ENCODE data around the gene KCNAB1. TPM values are rescaled to one million over a fixed set of nuclear protein-coding genes. Genes with fewer than 3 reads are reported as not detected.

KCNAB1 gene
- total RNA-seq, 1 donor from 2014 or later: 0.79 TPM

DNA sequence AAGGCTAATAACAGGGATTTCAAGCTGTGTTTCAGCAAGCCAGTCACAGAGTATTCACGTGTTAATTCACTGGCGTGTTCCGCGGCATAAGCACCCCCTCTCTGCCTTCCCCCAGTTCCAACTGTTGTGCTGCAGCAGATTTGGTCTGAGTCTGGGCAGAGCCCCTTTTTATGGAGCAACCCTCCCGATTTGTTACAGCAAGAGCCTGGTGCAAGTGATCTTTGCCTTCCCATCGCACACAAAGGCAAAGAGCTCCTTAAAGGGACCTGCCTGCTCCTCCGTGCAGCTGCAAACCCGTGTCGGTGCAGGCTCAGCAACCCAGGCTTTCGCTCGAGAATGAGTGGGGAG, 170.5 kb downstream of the KCNAB1 start:
- Mint-ChIP-seq H3K9me3 (no peaks in the 10 kb centered on the region), H3K36me3 (ENCODE audit: low read depth) (no peaks in the 10 kb centered on the region), H3K4me1 (peaks cover 9% of the 10 kb centered on the region), H3K27me3 (ENCODE audit: low read depth) (peaks cover 79% of the 10 kb centered on the region), H3K4me3 (peak overlapping the region; percentile 79), H3K27ac (ENCODE audit: unreplicated experiment) (no peak overlapping the region)
- no peak for DNase-seq (ENCODE audit: low read depth, low spot score)
- TF ChIP-seq, protein P1, sequence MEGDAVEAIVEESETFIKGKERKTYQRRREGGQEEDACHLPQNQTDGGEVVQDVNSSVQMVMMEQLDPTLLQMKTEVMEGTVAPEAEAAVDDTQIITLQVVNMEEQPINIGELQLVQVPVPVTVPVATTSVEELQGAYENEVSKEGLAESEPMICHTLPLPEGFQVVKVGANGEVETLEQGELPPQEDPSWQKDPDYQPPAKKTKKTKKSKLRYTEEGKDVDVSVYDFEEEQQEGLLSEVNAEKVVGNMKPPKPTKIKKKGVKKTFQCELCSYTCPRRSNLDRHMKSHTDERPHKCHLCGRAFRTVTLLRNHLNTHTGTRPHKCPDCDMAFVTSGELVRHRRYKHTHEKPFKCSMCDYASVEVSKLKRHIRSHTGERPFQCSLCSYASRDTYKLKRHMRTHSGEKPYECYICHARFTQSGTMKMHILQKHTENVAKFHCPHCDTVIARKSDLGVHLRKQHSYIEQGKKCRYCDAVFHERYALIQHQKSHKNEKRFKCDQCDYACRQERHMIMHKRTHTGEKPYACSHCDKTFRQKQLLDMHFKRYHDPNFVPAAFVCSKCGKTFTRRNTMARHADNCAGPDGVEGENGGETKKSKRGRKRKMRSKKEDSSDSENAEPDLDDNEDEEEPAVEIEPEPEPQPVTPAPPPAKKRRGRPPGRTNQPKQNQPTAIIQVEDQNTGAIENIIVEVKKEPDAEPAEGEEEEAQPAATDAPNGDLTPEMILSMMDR (conservative IDR thresholded peaks at IDR 0.05): no peak

DNA sequence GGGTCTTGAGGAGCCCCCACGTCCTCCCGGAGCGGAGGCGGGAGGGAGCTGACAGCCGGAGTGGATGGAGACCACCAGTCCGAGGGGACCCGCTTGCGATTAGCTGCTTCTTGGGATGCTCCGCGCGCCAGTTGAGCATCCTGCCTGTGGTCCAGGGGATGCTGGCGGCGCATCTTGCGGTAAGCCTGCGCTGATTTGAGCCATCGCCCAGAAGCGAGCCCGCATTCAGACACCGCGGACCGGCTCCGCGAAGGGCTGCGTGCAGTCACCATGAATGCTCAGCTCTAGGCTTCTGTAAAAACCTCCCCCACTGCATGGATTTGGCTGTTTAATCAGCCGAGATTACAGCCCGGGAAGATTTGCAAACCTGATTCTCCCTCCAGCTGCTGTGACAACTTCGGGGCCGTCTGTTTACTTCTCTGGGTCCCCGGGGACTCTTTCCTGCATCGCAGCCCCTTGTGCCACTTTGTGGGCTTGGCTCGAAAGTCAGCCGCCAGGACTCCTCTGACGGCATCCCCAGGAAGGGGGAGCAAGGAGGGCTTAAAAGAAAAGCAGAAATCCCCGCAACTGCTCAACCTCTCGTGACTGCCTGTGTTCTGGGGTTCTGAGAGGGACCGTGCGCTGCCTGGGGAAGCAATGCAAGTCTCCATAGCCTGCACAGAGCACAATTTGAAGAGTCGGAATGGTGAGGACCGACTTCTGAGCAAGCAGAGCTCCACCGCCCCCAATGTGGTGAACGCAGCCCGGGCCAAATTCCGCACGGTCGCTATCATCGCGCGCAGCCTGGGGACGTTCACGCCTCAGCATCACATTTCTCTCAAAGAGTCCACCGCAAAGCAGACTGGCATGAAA, 171.1 kb downstream of the KCNAB1 start:
- TF ChIP-seq, protein P1 (conservative IDR thresholded peaks at IDR 0.05): no peak
- H3K4me3 Mint-ChIP-seq: peak overlapping the region; percentile 79
- H3K36me3 Mint-ChIP-seq (ENCODE audit: low read depth): no peaks in the 10 kb centered on the region
- peaks cover 79% of the 10 kb centered on the region for H3K27me3 Mint-ChIP-seq (ENCODE audit: low read depth)
- H3K9me3 Mint-ChIP-seq: no peaks in the 10 kb centered on the region
- DNase-seq (ENCODE audit: low read depth, low spot score): peak; percentile 18
- H3K27ac Mint-ChIP-seq (ENCODE audit: unreplicated experiment): no peak overlapping the region
- peaks cover 9% of the 10 kb centered on the region for H3K4me1 Mint-ChIP-seq

GRCh38 chr3:156293566-156293965, 173.2 kb downstream of the KCNAB1 start:
- DNase-seq (ENCODE audit: low read depth, low spot score): no peak
- H3K27ac Mint-ChIP-seq (ENCODE audit: unreplicated experiment): no peak overlapping the region
- no peak overlapping the region for H3K4me3 Mint-ChIP-seq
- H3K9me3 Mint-ChIP-seq: no peaks in the 10 kb centered on the region
- TF ChIP-seq, protein P1 (conservative IDR thresholded peaks at IDR 0.05): no peak
- H3K4me1 Mint-ChIP-seq: peaks cover 9% of the 10 kb centered on the region
- H3K36me3 Mint-ChIP-seq (ENCODE audit: low read depth): no peaks in the 10 kb centered on the region
- peaks cover 63% of the 10 kb centered on the region for H3K27me3 Mint-ChIP-seq (ENCODE audit: low read depth)

DNA sequence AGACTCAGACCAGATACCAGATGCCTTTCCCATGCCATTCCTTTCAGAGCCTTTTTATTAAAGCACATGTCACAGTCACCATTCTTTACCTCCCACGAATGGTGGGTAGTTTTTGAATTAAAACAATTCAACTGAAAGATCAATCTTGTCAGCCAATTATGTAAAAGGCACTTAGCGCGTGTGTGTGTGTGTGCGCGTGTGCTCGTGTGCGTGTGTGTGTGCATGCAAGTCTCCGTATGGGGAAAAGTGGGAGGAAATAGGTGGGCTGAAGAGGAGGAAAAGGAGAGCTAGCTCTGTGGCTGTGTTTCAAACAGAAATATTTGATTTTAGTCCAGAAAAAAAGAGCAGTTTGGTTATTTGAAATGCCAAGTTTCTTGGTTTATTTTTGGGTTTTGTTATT, 177.2 kb downstream of the KCNAB1 start:
- no peak overlapping the region for H3K4me3 Mint-ChIP-seq
- no peak overlapping the region for H3K27ac Mint-ChIP-seq (ENCODE audit: unreplicated experiment)
- DNase-seq (ENCODE audit: low read depth, low spot score): no peak
- H3K4me1 Mint-ChIP-seq: no peaks in the 10 kb centered on the region
- TF ChIP-seq, protein P1 (conservative IDR thresholded peaks at IDR 0.05): no peak
- H3K9me3 Mint-ChIP-seq: peaks cover 2% of the 10 kb centered on the region
- no peaks in the 10 kb centered on the region for H3K36me3 Mint-ChIP-seq (ENCODE audit: low read depth)
- H3K27me3 Mint-ChIP-seq (ENCODE audit: low read depth): peaks cover 26% of the 10 kb centered on the region

- Mint-ChIP-seq H3K36me3 (ENCODE audit: low read depth) (no peaks in the 10 kb centered on the region), H3K4me1 (no peaks in the 10 kb centered on the region), H3K27me3 (ENCODE audit: low read depth) (peaks cover 23% of the 10 kb centered on the region), H3K4me3 (no peak overlapping the region), H3K9me3 (peaks cover 2% of the 10 kb centered on the region), H3K27ac (ENCODE audit: unreplicated experiment) (no peak overlapping the region)
- TF ChIP-seq, protein P1 (conservative IDR thresholded peaks at IDR 0.05): no peak
- no peak for DNase-seq (ENCODE audit: low read depth, low spot score)
Measured at GRCh38 chr3:156298014-156298413, 177.6 kb downstream of the KCNAB1 start.

Measured in neural crest cell (in vitro differentiated cells).